Ramos (cell line): Measurements from ENCODE around the gene FAM227B.

ENCODE experiments used
- in situ Hi-C: fragments of 300-500 bp; cut with MboI; formaldehyde crosslinking; loops from one replicate; pipeline ENCODE4 v1.14.3; 2022; ENCODE audit warnings: low sequenced_read_pairs; ENCODE audit not compliant: unreplicated experiment

Gene FAM227B

GRCh38 chr15:49313650-49314049 is 307.0 kb downstream of the FAM227B start:
- in situ Hi-C loops: no loop called here

GRCh38 chr15:49309889-49310288 is 310.7 kb downstream of the FAM227B start:
- in situ Hi-C loops: no loop called here

- in situ Hi-C loops: no loop called here
Observed at GRCh38 chr15:49308686-49309085, 311.9 kb downstream of the FAM227B start.

GRCh38 chr15:49306551-49306950 is 314.1 kb downstream of the FAM227B start:
- in situ Hi-C loops: no loop called here

GRCh38 chr15:49303003-49303402 is 317.6 kb downstream of the FAM227B start:
- in situ Hi-C loops: no loop called here

- in situ Hi-C loops: no loop called here
Observed at GRCh38 chr15:49301562-49301961, 319.1 kb downstream of the FAM227B start.

- in situ Hi-C loops: no loop called here
Observed at GRCh38 chr15:49300856-49301255, 319.8 kb downstream of the FAM227B start.

- in situ Hi-C loops: no loop called here
Observed at GRCh38 chr15:49297584-49297983, 323.0 kb downstream of the FAM227B start.

- in situ Hi-C loops: no loop called here
Observed at GRCh38 chr15:49296258-49296657, 324.4 kb downstream of the FAM227B start.

GRCh38 chr15:49293941-49294340 is 326.7 kb downstream of the FAM227B start:
- in situ Hi-C loops: no loop called here

- in situ Hi-C loops: no loop called here
Observed at GRCh38 chr15:49290191-49290590, 330.4 kb downstream of the FAM227B start.

- in situ Hi-C loops: no loop called here
Observed at GRCh38 chr15:49288391-49288790, 332.2 kb downstream of the FAM227B start.

- in situ Hi-C loops: no loop called here
Observed at GRCh38 chr15:49287481-49287880, 333.1 kb downstream of the FAM227B start.

GRCh38 chr15:49286649-49287404 is 333.8 kb downstream of the FAM227B start:
- in situ Hi-C loops: no loop called here

- in situ Hi-C loops: no loop called here
Observed at GRCh38 chr15:49282366-49282765, 338.3 kb downstream of the FAM227B start.

GRCh38 chr15:49279521-49280456 is 340.8 kb downstream of the FAM227B start:
- in situ Hi-C loops: no loop called here

- in situ Hi-C loops: no loop called here
Observed at GRCh38 chr15:49278751-49279150, 341.9 kb downstream of the FAM227B start.
